Astrocyte (in vitro differentiated cells and primary cell): ENCODE data around the gene TEX51. TPM values are rescaled to one million over a fixed set of nuclear protein-coding genes. Genes with fewer than 3 reads are reported as not detected.

ENCODE experiments used
- DNase-seq: peaks from one replicate; pipeline ENCODE4 v3.0.0-alpha.2; 2010; ENCODE audit warnings: low read depth
- FAIRE-seq: peaks from 2 replicates; lab custom pipeline; 2011; peaks lifted over from hg19 to GRCh38; lab: Jason Lieb, UNC
- H2AFZ ChIP-seq: 2 replicates; pipeline ENCODE4 v1.6.0; 2012; ENCODE audit warnings: low read depth, low read length, inconsistent platforms
- H3K27ac ChIP-seq: 2 replicates; pipeline ENCODE4 v1.5.1; 2011; ENCODE audit warnings: low read depth, low read length, inconsistent platforms
- H3K27me3 ChIP-seq: 2 replicates; pipeline ENCODE4 v1.6.0; 2011; ENCODE audit warnings: low read length, inconsistent platforms; ENCODE audit not compliant: insufficient read depth
- H3K36me3 ChIP-seq: 2 replicates; pipeline ENCODE4 v1.5.1; 2011; ENCODE audit warnings: low read length, inconsistent platforms; ENCODE audit not compliant: insufficient read depth
- H3K4me1 ChIP-seq: 2 replicates; pipeline ENCODE4 v1.5.1; 2011; ENCODE audit warnings: low read length, inconsistent platforms; ENCODE audit not compliant: insufficient read depth
- H3K4me2 ChIP-seq: 2 replicates; pipeline ENCODE4 v1.6.0; 2012; ENCODE audit warnings: low read length, inconsistent platforms
- H3K4me3 ChIP-seq: 2 replicates; pipeline ENCODE4 v1.5.1; 2011; ENCODE audit warnings: low read depth, mild to moderate bottlenecking, low read length, inconsistent platforms; ENCODE audit not compliant: insufficient read depth
- H3K79me2 ChIP-seq: 2 replicates; pipeline ENCODE4 v1.6.0; 2012; ENCODE audit warnings: mild to moderate bottlenecking, low read length, inconsistent platforms; ENCODE audit not compliant: insufficient read depth
- H3K9ac ChIP-seq: 2 replicates; pipeline ENCODE4 v1.6.0; 2012; ENCODE audit warnings: mild to moderate bottlenecking, low read length, inconsistent platforms
- H3K9me3 ChIP-seq: 2 replicates; pipeline ENCODE4 v1.5.1; 2012; ENCODE audit warnings: low read depth, mild to moderate bottlenecking, low read length, inconsistent platforms; ENCODE audit not compliant: insufficient read depth
- H4K20me1 ChIP-seq: 2 replicates; pipeline ENCODE4 v1.6.0; 2012; ENCODE audit warnings: low read length, inconsistent platforms; ENCODE audit not compliant: insufficient read depth
- H3K27ac Mint-ChIP-seq: one replicate; pipeline ENCODE4 v1.8.0; 2021; ENCODE audit warnings: mild to moderate bottlenecking, mixed read lengths; ENCODE audit not compliant: unreplicated experiment
- H3K27me3 Mint-ChIP-seq: one replicate; pipeline ENCODE4 v1.8.0; 2021; ENCODE audit warnings: low read depth, mixed read lengths; ENCODE audit not compliant: unreplicated experiment
- H3K36me3 Mint-ChIP-seq: one replicate; pipeline ENCODE4 v1.8.0; 2021; ENCODE audit warnings: low read depth, mixed read lengths; ENCODE audit not compliant: unreplicated experiment
- H3K4me1 Mint-ChIP-seq: one replicate; pipeline ENCODE4 v1.8.0; 2021; ENCODE audit warnings: low read depth, mixed read lengths; ENCODE audit not compliant: unreplicated experiment
- H3K4me3 Mint-ChIP-seq: one replicate; pipeline ENCODE4 v1.8.0; 2021; ENCODE audit warnings: mild to moderate bottlenecking, moderate library complexity, mixed read lengths; ENCODE audit not compliant: unreplicated experiment
- H3K9me3 Mint-ChIP-seq: one replicate; pipeline ENCODE4 v1.8.0; 2021; ENCODE audit warnings: mild to moderate bottlenecking, mixed read lengths; ENCODE audit not compliant: unreplicated experiment
- EZH2 ChIP-seq: IDR thresholded peaks from 2 replicates; pipeline ENCODE4 v1.6.1; 2012; ENCODE audit warnings: mild to moderate bottlenecking, low read length, inconsistent platforms; ENCODE audit not compliant: insufficient read depth
- total RNA-seq: library from RNA; stranded (reverse); gene quantifications from 2 replicates; pipeline ENCODE4 v1.2.1, GENCODE V29; 2021
- TF ChIP-seq, protein P1 (sequence below): IDR thresholded peaks from 2 replicates; pipeline ENCODE4 v1.5.1; 2011; ENCODE audit warnings: low read depth, mild to moderate bottlenecking, inconsistent platforms, low read length, moderate library complexity; ENCODE audit not compliant: insufficient read depth

The TEX51 gene
- total RNA-seq, 1 donor from 2014 or later = not detected

DNA sequence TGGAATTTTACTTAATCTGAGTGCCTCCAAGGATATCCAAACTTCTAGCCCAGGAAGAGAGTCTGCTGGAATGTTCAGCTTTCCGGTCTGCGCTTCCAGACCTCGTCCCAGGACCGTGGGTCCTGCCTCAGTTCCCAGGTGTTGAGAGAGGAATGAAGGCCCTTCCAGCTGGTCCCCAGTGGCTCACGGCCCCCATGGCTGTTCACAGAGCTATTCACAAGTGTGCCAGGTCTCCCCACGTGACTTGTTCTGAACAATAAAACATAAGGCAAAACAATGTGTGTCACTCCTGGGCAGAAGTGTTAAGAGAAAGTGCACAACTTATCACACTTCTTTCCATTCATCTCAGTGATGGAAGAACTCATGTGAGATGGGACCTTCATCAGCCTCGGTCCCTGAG, 20.1 kb upstream of the TEX51 start:
- FAIRE-seq (no peak), DNase-seq (no peak)
- Mint-ChIP-seq H3K4me1 (no peaks in the 10 kb centered on the region), H3K27ac (no peak overlapping the region), H3K27me3 (peaks cover 14% of the 10 kb centered on the region), H3K4me3 (no peak overlapping the region), H3K36me3 (no peaks in the 10 kb centered on the region), H3K9me3 (peaks cover 9% of the 10 kb centered on the region)
- Histone ChIP-seq H3K9me3 (peaks cover 14% of the 10 kb centered on the region), H3K4me2 (no peak overlapping the region), H3K27ac (no peak overlapping the region), H3K27me3 (no peaks in the 10 kb centered on the region), H4K20me1 (no peaks in the 10 kb centered on the region), H3K9ac (no peak overlapping the region), H3K4me3 (no peak overlapping the region), H3K79me2 (no peaks in the 10 kb centered on the region), H3K36me3 (no peaks in the 10 kb centered on the region), H2AFZ (no peak overlapping the region), H3K4me1 (no peaks in the 10 kb centered on the region)
- TF ChIP-seq, protein P1, sequence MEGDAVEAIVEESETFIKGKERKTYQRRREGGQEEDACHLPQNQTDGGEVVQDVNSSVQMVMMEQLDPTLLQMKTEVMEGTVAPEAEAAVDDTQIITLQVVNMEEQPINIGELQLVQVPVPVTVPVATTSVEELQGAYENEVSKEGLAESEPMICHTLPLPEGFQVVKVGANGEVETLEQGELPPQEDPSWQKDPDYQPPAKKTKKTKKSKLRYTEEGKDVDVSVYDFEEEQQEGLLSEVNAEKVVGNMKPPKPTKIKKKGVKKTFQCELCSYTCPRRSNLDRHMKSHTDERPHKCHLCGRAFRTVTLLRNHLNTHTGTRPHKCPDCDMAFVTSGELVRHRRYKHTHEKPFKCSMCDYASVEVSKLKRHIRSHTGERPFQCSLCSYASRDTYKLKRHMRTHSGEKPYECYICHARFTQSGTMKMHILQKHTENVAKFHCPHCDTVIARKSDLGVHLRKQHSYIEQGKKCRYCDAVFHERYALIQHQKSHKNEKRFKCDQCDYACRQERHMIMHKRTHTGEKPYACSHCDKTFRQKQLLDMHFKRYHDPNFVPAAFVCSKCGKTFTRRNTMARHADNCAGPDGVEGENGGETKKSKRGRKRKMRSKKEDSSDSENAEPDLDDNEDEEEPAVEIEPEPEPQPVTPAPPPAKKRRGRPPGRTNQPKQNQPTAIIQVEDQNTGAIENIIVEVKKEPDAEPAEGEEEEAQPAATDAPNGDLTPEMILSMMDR = no peak
- TF ChIP-seq EZH2 = no peak

DNA sequence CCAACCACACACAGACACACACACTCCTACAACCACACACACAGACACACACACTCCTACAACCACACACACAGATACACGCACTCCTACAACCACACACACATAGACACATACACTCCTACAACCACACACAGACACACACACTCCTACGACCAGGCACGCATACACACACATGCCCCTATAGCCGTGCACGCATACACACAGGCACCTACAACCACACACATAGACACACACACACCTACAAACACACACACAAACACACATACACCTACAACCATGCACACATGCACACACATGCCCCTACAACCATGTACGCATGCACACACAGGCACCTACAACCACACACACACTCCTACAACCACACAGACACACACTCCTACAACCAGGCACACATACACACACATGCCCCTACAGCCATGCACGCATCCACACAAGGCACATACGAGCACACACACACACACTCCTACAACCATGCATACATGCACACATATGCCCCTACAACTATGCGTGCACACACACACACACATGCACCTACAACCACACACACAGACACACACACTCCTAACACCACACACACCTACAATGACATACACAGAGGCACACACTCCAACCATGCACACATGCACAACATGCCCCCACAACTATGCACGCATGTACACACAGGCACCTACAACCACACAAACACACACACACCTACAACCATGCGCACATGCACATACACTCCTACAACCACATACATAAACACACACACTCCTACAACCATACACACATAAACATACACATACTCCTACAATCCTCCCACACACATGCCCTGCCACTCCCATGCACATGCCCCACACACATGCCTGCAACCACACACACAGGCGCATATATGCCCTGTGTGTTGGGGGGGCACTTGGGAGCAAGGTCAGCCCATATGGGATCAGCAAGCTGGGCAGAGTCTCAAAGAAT, 19.1 kb upstream of the TEX51 start:
- Histone ChIP-seq H2AFZ (no peak overlapping the region), H3K27ac (no peak overlapping the region), H3K4me1 (no peaks in the 10 kb centered on the region), H3K4me3 (no peak overlapping the region), H3K36me3 (no peaks in the 10 kb centered on the region), H3K79me2 (no peaks in the 10 kb centered on the region), H3K9me3 (peaks cover 14% of the 10 kb centered on the region), H3K27me3 (no peaks in the 10 kb centered on the region), H4K20me1 (no peaks in the 10 kb centered on the region), H3K9ac (no peak overlapping the region), H3K4me2 (no peak overlapping the region)
- Mint-ChIP-seq H3K4me3 (no peak overlapping the region), H3K4me1 (no peaks in the 10 kb centered on the region), H3K27me3 (peaks cover 14% of the 10 kb centered on the region), H3K27ac (no peak overlapping the region), H3K9me3 (peaks cover 9% of the 10 kb centered on the region), H3K36me3 (no peaks in the 10 kb centered on the region)
- TF ChIP-seq, protein P1 = no peak
- TF ChIP-seq EZH2 = no peak
- DNase-seq = no peak
- no peak for FAIRE-seq

DNA sequence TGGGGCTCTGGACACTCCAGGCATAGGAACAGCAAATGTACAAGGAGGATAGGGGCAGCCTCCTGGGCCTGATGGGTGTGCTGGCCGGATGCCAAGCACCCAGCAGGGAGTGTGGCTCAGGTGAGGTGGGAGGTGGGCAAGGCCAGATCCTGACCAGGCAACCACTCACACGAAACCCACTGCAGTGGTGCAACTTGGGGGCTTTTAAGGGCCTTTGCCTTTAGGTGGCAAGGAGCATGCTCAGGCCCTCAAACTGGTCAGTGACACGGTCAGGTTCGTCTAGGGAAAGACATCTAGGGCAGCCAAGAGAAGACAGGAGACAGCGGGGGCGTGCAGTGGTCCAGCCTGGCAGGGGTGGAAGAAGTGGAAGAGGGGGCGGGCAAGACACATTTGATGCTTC, 18.4 kb upstream of the TEX51 start:
- no peak overlapping the region for H3K9ac ChIP-seq
- H3K4me1 Mint-ChIP-seq = no peaks in the 10 kb centered on the region
- H3K4me1 ChIP-seq = no peaks in the 10 kb centered on the region
- no peaks in the 10 kb centered on the region for H3K36me3 Mint-ChIP-seq
- no peaks in the 10 kb centered on the region for H3K27me3 ChIP-seq
- no peak overlapping the region for H3K27ac ChIP-seq
- TF ChIP-seq EZH2 = no peak
- TF ChIP-seq, protein P1 = no peak
- FAIRE-seq (no peak), DNase-seq (no peak)
- no peaks in the 10 kb centered on the region for H3K36me3 ChIP-seq
- H3K79me2 ChIP-seq = no peaks in the 10 kb centered on the region
- H3K27ac Mint-ChIP-seq = no peak overlapping the region
- no peak overlapping the region for H3K4me2 ChIP-seq
- H3K27me3 Mint-ChIP-seq = peaks cover 14% of the 10 kb centered on the region
- H4K20me1 ChIP-seq = no peaks in the 10 kb centered on the region
- no peak overlapping the region for H2AFZ ChIP-seq
- no peak overlapping the region for H3K4me3 ChIP-seq
- H3K4me3 Mint-ChIP-seq = no peak overlapping the region
- peaks cover 14% of the 10 kb centered on the region for H3K9me3 ChIP-seq
- H3K9me3 Mint-ChIP-seq = peaks cover 5% of the 10 kb centered on the region
